Calu3 (cell line): ENCODE measurements around the gene HNRNPA2B1. TPM values are rescaled to one million over a fixed set of nuclear protein-coding genes. Genes with fewer than 3 reads are reported as not detected.
A peak's percentile ranks its signal among the peaks of the same experiment; 100 is the strongest.

ENCODE experiments used
- BruUV-seq: library from RNA; stranded (reverse); fragments of 400-500 nt; replicated peaks from 2 replicates; lab custom pipeline; 2021; lab: Mats Ljungman, UMichigan
- CTCF ChIA-PET: fragments of 300-600 bp; sonication (Branson Sonifier 250); formaldehyde crosslinking; loops from one replicate; lab custom pipeline; 2022; ENCODE audit warnings: antibody characterized with exemption; lab: Charles Lee
- DNase-seq: peaks from one replicate; pipeline ENCODE4 v3.0.0; 2022
- H3K27ac Mint-ChIP-seq: one replicate; pipeline ENCODE4 v1.8.0; 2022; ENCODE audit warnings: mixed read lengths; ENCODE audit not compliant: unreplicated experiment
- H3K27me3 Mint-ChIP-seq: one replicate; pipeline ENCODE4 v1.8.0; 2022; ENCODE audit warnings: mixed read lengths; ENCODE audit not compliant: unreplicated experiment
- H3K36me3 Mint-ChIP-seq: one replicate; pipeline ENCODE4 v1.8.0; 2022; ENCODE audit warnings: mild to moderate bottlenecking, moderate library complexity, mixed read lengths; ENCODE audit not compliant: insufficient read depth, unreplicated experiment
- H3K4me1 Mint-ChIP-seq: one replicate; pipeline ENCODE4 v1.8.0; 2022; ENCODE audit warnings: mild to moderate bottlenecking, low read depth, mixed read lengths; ENCODE audit not compliant: unreplicated experiment
- H3K4me3 Mint-ChIP-seq: one replicate; pipeline ENCODE4 v1.8.0; 2022; ENCODE audit warnings: mild to moderate bottlenecking, low read depth, moderate library complexity, mixed read lengths; ENCODE audit not compliant: unreplicated experiment
- H3K9me3 Mint-ChIP-seq: one replicate; pipeline ENCODE4 v1.8.0; 2022; ENCODE audit warnings: low read depth, mixed read lengths; ENCODE audit not compliant: unreplicated experiment
- CTCF ChIP-seq: fragments of 200-600 bp; IDR thresholded peaks from one replicate; pipeline ENCODE4 v1.8.0; 2022; ENCODE audit warnings: antibody characterized with exemption; ENCODE audit not compliant: unreplicated experiment
- intact Hi-C: fragments of 100-400 bp; cut with micrococcal nuclease; formaldehyde crosslinking; loops from one replicate; pipeline ENCODE4 v1.10.0; 2022; ENCODE audit not compliant: unreplicated experiment
- total RNA-seq: library from RNA; stranded (reverse); gene quantifications from 2 replicates; pipeline ENCODE4 v1.2.3, GENCODE V29; 2022

HNRNPA2B1 gene
- total RNA-seq, 1 experiment from 2014 or later: 924 TPM

GRCh38 chr7:26199301-26200037 lies 1.1 kb downstream of the HNRNPA2B1 start:
- peak; percentile 72 for DNase-seq
- peaks cover 98% of the 10 kb centered on the region for H3K36me3 Mint-ChIP-seq
- no peaks in the 10 kb centered on the region for H3K27me3 Mint-ChIP-seq
- CTCF ChIA-PET: interaction anchor here (0.7 to 1.5 kb wide), 4 partner anchors 44 to 307 kb away, joined by 3 to 5 read pairs (median 4); partner anchors contain the start of gene NFE2L3
- peaks cover 35% of the 10 kb centered on the region for H3K4me1 Mint-ChIP-seq
- intact Hi-C loops: loop anchor here (5.0 kb wide), 6 partner anchors 42 to 307 kb away; no protein-coding TSS in a partner anchor
- H3K27ac Mint-ChIP-seq: peak overlapping the region; percentile 99
- TF ChIP-seq CTCF: peak; percentile 5
- BruUV-seq: TSS peak; percentile 18
- H3K9me3 Mint-ChIP-seq: no peaks in the 10 kb centered on the region
- H3K4me3 Mint-ChIP-seq: peak overlapping the region; percentile 96

DNA sequence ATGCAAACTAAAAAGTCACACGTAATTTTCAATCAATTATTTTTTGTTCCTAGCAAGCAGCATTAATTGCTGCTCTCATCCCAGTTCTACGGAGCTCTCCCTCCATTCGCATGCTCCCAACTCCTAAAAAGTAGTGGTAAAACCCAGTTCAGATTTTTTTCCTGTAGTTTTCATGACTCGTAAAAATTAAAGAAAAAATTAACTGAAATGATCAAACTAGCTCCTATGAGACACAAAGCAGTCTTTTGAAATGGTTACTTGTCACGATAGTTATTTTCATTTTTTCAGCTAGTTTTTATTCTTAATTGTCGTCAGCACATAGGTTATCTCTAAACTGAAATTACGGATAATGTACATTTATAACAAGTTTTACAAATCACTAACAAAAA lies 1.8 kb downstream of the HNRNPA2B1 start:
- no peak for TF ChIP-seq CTCF
- BruUV-seq: no TSS peak
- CTCF ChIA-PET: interaction anchor here (0.6 to 1.5 kb wide), 3 partner anchors 41 to 306 kb away, joined by 3 to 5 read pairs (median 5); partner anchors contain the start of gene NFE2L3
- Mint-ChIP-seq H3K4me3 (peak overlapping the region; percentile 96), H3K36me3 (peaks cover 98% of the 10 kb centered on the region), H3K4me1 (peaks cover 36% of the 10 kb centered on the region), H3K27ac (peak overlapping the region; percentile 99), H3K9me3 (no peaks in the 10 kb centered on the region), H3K27me3 (no peaks in the 10 kb centered on the region)
- DNase-seq: no peak
- intact Hi-C loops: loop anchor here (1.0 to 5.0 kb wide), 4 partner anchors 8 to 306 kb away; no protein-coding TSS in a partner anchor

- H3K9me3 Mint-ChIP-seq: no peaks in the 10 kb centered on the region
- H3K4me3 Mint-ChIP-seq: peak overlapping the region; percentile 96
- DNase-seq: no peak
- CTCF ChIA-PET: interaction anchor here (0.6 to 2.1 kb wide), 5 partner anchors 9 to 306 kb away, joined by 3 to 7 read pairs (median 5); partner anchors contain the start of gene NFE2L3
- TF ChIP-seq CTCF: peak; percentile 78
- H3K36me3 Mint-ChIP-seq: peaks cover 98% of the 10 kb centered on the region
- intact Hi-C loops: loop anchor here (1.0 to 5.0 kb wide), 4 partner anchors 8 to 306 kb away; no protein-coding TSS in a partner anchor
- no peaks in the 10 kb centered on the region for H3K27me3 Mint-ChIP-seq
- H3K4me1 Mint-ChIP-seq: peaks cover 41% of the 10 kb centered on the region
- no TSS peak for BruUV-seq
- peak overlapping the region; percentile 99 for H3K27ac Mint-ChIP-seq
Measured at GRCh38 chr7:26198133-26198780, 2.3 kb downstream of the HNRNPA2B1 start.
